ENCODE measurements around the gene MRPS18A. TPM values are rescaled to one million over a fixed set of nuclear protein-coding genes. Genes with fewer than 3 reads are reported as not detected.

The MRPS18A gene
- total RNA-seq, 1 experiment from 2014 or later = 54.8 TPM

DNA sequence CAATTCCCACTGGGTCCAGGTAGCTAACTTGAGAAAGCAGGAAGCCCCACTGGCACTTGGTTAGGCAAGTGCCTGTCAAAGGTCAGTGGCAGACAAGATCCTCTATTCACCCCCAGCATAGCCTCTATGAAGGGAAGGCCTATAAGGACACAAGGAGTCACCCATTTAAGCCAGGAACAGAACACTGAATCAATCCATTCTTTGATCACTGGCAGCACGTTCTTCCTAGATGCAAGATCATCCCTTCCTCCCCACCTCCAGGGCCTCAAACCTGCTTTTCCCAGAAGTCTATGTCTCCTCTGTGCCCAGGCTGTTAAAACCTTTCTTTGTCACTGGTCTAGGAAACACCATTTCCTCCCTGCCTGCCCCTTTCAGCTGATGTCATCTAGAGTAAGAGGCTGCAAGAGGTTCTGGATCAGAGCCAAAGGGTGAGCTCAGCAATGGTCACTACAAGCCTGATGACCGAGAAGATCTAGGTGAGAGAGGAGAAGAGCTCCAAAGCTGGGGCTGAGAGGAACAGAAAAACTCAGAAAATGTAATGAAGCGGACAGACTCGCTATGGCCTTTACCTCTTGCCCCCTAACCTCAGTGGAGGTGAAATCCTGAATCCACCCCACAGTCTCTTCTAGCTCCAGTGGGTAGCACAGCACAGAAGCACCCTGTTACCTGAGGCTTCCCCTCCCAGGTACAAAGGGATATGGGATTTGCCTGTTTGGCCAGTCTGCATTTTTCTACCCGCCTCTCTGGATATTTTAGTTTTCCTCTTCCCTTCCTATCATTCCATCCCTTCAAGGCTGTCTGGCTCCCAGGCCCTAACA, 60.4 kb downstream of the MRPS18A start:
- no TSS peak for BruUV-seq (replicated peaks)
- peaks cover 45% of the 10 kb centered on the region for H3K36me3 ChIP-seq (ENCODE audit: low read depth)
- CTCF ChIA-PET = interaction anchor here (0.5 to 0.7 kb wide), 2 partner anchors 142 to 375 kb away, joined by 3 to 8 read pairs; no protein-coding TSS in a partner anchor

DNA sequence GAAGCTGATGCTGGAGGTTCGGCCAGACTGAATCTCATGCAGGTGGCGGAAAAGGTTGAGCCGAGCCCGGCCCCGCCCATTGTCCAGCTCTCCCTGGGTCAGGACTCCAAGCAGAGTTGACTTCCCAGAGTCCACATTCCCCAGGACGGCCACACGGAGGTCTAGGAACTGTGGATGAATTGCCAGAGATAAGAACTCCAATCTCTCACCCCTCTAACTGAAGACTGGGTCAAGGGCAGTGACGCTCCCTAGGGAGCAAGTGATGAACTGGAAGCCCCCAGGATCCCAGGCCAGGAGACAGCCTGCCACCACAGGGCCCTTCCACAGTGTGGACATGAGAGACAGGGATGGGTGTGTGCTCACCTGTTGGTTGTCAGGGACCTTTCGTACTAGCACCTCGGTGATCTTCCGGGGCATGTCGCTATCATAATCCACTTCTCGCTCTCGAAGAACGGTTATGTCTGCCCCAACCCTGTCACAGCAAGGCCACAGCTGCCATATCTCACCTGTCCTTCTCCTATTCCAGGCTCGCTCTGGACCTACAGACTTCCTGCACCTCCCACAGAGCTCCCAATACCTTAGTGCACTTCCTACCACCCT, 62.1 kb downstream of the MRPS18A start:
- H3F3A ChIP-seq (ENCODE audit: insufficient read depth, low read depth) = peaks cover 49% of the 10 kb centered on the region
- peaks cover 36% of the 10 kb centered on the region for H3K79me2 ChIP-seq (ENCODE audit: low read depth)
- peaks cover 54% of the 10 kb centered on the region for H3K36me3 ChIP-seq (ENCODE audit: low read depth)
- H3K9me3 ChIP-seq (ENCODE audit: insufficient read depth, low read depth) = no peaks in the 10 kb centered on the region
- H3K27ac ChIP-seq = peak overlapping the region; percentile 96; the same call in 1 of the 2 replicates
- no TSS peak for BruUV-seq (replicated peaks)
- ChIA-PET POLR2A (ENCODE audit: unreplicated experiment) (no interaction called here), CTCF (interaction anchor here (0.6 kb wide), 1 partner anchor 564 kb away, joined by 6 read pairs; no protein-coding TSS in a partner anchor)
- H3K4me3 ChIP-seq = no peak overlapping the region
- TF ChIP-seq EZH2 (IDR thresholded peaks at IDR 0.05; ENCODE audit: low read depth) = no peak
- TF ChIP-seq, protein P1, sequence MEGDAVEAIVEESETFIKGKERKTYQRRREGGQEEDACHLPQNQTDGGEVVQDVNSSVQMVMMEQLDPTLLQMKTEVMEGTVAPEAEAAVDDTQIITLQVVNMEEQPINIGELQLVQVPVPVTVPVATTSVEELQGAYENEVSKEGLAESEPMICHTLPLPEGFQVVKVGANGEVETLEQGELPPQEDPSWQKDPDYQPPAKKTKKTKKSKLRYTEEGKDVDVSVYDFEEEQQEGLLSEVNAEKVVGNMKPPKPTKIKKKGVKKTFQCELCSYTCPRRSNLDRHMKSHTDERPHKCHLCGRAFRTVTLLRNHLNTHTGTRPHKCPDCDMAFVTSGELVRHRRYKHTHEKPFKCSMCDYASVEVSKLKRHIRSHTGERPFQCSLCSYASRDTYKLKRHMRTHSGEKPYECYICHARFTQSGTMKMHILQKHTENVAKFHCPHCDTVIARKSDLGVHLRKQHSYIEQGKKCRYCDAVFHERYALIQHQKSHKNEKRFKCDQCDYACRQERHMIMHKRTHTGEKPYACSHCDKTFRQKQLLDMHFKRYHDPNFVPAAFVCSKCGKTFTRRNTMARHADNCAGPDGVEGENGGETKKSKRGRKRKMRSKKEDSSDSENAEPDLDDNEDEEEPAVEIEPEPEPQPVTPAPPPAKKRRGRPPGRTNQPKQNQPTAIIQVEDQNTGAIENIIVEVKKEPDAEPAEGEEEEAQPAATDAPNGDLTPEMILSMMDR (conservative IDR thresholded peaks at IDR 0.05) = no peak
- H4K20me1 ChIP-seq (ENCODE audit: insufficient read depth) = no peaks in the 10 kb centered on the region
- H3K4me2 ChIP-seq = peak overlapping the region; percentile 79; the same call in 1 of the 2 replicates
- H3K9me2 ChIP-seq (ENCODE audit: insufficient read depth) = no peaks in the 10 kb centered on the region
- no peaks in the 10 kb centered on the region for H3K27me3 ChIP-seq (ENCODE audit: insufficient read depth, low read depth)
- no peak for DNase-seq
- intact Hi-C loops (cut with micrococcal nuclease; ENCODE audit: unreplicated experiment) = loop anchor here (5.0 kb wide), 1 partner anchor 453 kb away; the partner anchor contains the start of gene SRF
- no peak overlapping the region for H2AFZ ChIP-seq
- H3K4me1 ChIP-seq (replicated peaks; ENCODE audit: insufficient read depth) = peaks cover 25% of the 10 kb centered on the region

More for the DNA sequence above, 60.4 kb downstream of the MRPS18A start:
- peak overlapping the region; percentile 93 for H3K4me3 ChIP-seq
- H3K27ac ChIP-seq = peak overlapping the region; percentile 96
- intact Hi-C loops (cut with micrococcal nuclease; ENCODE audit: unreplicated experiment) = loop anchor here (5.0 kb wide), 1 partner anchor 455 kb away; the partner anchor contains the start of gene SRF
- POLR2A ChIA-PET (ENCODE audit: unreplicated experiment) = interaction anchor here (0.5 to 0.7 kb wide), 4 partner anchors 14 to 1515 kb away, joined by 4 to 6 read pairs (median 4); no protein-coding TSS in a partner anchor
- H3K4me2 ChIP-seq = peak overlapping the region; percentile 79
- peak; percentile 78 to 93 for DNase-seq
- H3K4me1 ChIP-seq (replicated peaks; ENCODE audit: insufficient read depth) = peaks cover 34% of the 10 kb centered on the region
- peaks cover 36% of the 10 kb centered on the region for H3K79me2 ChIP-seq (ENCODE audit: low read depth)
- no peaks in the 10 kb centered on the region for H4K20me1 ChIP-seq (ENCODE audit: insufficient read depth)
- no peaks in the 10 kb centered on the region for H3K9me2 ChIP-seq (ENCODE audit: insufficient read depth)
- no peaks in the 10 kb centered on the region for H3K27me3 ChIP-seq (ENCODE audit: insufficient read depth, low read depth)
- H3F3A ChIP-seq (ENCODE audit: insufficient read depth, low read depth) = peaks cover 53% of the 10 kb centered on the region
- no peak overlapping the region for H2AFZ ChIP-seq
- TF ChIP-seq, protein P1 (conservative IDR thresholded peaks at IDR 0.05) = no peak
- H3K9me3 ChIP-seq (ENCODE audit: insufficient read depth, low read depth) = no peaks in the 10 kb centered on the region

DNA sequence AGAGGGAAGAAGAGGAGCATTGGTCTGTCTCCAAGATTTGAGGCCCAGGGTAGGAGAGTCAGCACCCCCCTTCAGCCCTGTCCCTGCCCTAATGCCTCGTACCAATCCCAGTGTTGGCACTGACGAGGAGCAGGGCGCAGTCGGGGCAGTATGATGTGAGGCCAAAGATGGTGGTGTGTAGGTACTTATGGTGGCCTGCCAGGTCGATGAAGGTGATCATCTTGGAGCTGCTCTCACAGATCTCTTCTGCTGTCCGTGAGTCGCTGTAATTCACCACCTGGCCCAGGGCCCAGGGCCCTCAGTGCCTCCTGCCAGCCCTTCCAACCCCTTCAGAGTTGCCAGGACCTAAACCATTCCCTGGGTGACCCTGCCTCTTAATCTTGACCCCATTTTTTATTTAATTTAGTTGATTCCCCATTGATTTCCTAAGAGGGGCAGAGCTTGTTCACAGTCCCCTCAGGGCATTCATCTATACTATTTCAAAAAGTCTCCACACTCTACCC, 62.8 kb downstream of the MRPS18A start:
- TF ChIP-seq, protein P1 (conservative IDR thresholded peaks at IDR 0.05) = no peak
- TF ChIP-seq EZH2 (IDR thresholded peaks at IDR 0.05; ENCODE audit: low read depth) = no peak
- peaks cover 36% of the 10 kb centered on the region for H3K79me2 ChIP-seq (ENCODE audit: low read depth)
- H2AFZ ChIP-seq = no peak overlapping the region
- H3K4me1 ChIP-seq (replicated peaks; ENCODE audit: insufficient read depth) = peaks cover 22% of the 10 kb centered on the region
- H3K27ac ChIP-seq = no peak overlapping the region
- H3K27me3 ChIP-seq (ENCODE audit: insufficient read depth, low read depth) = no peaks in the 10 kb centered on the region
- no peak for DNase-seq
- H3K9me2 ChIP-seq (ENCODE audit: insufficient read depth) = no peaks in the 10 kb centered on the region
- intact Hi-C loops (cut with micrococcal nuclease; ENCODE audit: unreplicated experiment) = loop anchor here (5.0 kb wide), 1 partner anchor 453 kb away; the partner anchor contains the start of gene SRF
- CTCF ChIA-PET = no interaction called here
- no peak overlapping the region for H3K4me3 ChIP-seq
- BruUV-seq (replicated peaks) = no TSS peak
- no peak overlapping the region for H3K4me2 ChIP-seq
- POLR2A ChIA-PET (ENCODE audit: unreplicated experiment) = no interaction called here
- peaks cover 45% of the 10 kb centered on the region for H3F3A ChIP-seq (ENCODE audit: insufficient read depth, low read depth)
- no peaks in the 10 kb centered on the region for H3K9me3 ChIP-seq (ENCODE audit: insufficient read depth, low read depth)
- H4K20me1 ChIP-seq (ENCODE audit: insufficient read depth) = no peaks in the 10 kb centered on the region
- peaks cover 56% of the 10 kb centered on the region for H3K36me3 ChIP-seq (ENCODE audit: low read depth)

All from PC-9 (cell line).